ENCODE data around the gene BOC.

DNA sequence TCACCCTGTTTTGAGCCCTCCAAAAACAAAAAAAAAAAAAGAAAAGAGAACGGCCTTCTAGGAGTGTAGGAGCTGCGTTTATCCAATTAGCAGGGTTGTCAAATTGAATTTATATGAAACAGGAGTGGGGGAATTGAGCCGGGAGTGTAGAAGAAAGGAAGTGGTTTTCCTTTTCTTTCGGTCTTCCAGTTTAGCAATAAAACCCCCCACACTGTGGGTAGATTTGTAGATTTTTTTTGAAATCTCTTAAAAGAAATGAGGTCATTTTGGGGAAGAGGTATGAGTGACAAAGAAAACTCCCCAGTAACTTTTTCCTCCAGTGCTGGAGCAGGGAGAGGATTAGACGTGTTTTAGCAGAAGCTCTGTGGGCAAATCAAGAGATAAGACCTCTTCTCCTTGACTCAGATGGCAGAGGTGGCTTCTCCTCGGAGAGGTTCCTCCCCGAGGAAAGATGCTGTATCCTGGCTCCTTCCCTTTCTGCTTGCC lies 30.8 kb downstream of the BOC start:
- TF ChIP-seq POLR2A (IDR thresholded peaks at IDR 0.05), result no peak
- TF ChIP-seq, protein P1, sequence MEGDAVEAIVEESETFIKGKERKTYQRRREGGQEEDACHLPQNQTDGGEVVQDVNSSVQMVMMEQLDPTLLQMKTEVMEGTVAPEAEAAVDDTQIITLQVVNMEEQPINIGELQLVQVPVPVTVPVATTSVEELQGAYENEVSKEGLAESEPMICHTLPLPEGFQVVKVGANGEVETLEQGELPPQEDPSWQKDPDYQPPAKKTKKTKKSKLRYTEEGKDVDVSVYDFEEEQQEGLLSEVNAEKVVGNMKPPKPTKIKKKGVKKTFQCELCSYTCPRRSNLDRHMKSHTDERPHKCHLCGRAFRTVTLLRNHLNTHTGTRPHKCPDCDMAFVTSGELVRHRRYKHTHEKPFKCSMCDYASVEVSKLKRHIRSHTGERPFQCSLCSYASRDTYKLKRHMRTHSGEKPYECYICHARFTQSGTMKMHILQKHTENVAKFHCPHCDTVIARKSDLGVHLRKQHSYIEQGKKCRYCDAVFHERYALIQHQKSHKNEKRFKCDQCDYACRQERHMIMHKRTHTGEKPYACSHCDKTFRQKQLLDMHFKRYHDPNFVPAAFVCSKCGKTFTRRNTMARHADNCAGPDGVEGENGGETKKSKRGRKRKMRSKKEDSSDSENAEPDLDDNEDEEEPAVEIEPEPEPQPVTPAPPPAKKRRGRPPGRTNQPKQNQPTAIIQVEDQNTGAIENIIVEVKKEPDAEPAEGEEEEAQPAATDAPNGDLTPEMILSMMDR (IDR thresholded peaks at IDR 0.05), result no peak
